Ascending aorta (tissue), 2 donors: ENCODE data around the gene PAFAH1B2. TPM values are rescaled to one million over a fixed set of nuclear protein-coding genes. Genes with fewer than 3 reads are reported as not detected.

Experiments
- DNase-seq, 2 donors: peaks; one replicate each; pipeline ENCODE4 v3.0.0-alpha.2; 2019; ENCODE audit warnings: low spot score in 2 of 2
- H3K27ac ChIP-seq, 2 donors: fragments of 200-600 bp; sonication (generic); one replicate each; pipeline ENCODE4 v1.5.1; 2016 to 2017; ENCODE audit warnings: mild to moderate bottlenecking in 1 of 2
- H3K27me3 ChIP-seq: fragments of 200-600 bp; sonication (generic); one replicate; pipeline ENCODE4 v1.5.1; 2017
- H3K36me3 ChIP-seq, 2 donors: fragments of 200-600 bp; sonication (generic); one replicate each; pipeline ENCODE4 v1.5.1; 2016
- H3K4me1 ChIP-seq, 2 donors: fragments of 200-600 bp; sonication (generic); one replicate each; pipeline ENCODE4 v1.5.1; 2016 to 2017; ENCODE audit warnings: mild to moderate bottlenecking in 1 of 2
- H3K4me3 ChIP-seq, 2 donors: fragments of 200-600 bp; sonication (generic); one replicate each; pipeline ENCODE4 v1.5.1; 2016 to 2017; ENCODE audit warnings: mild to moderate bottlenecking in 1 of 2
- H3K9me3 ChIP-seq, 2 donors: fragments of 200-600 bp; sonication (generic); one replicate each; pipeline ENCODE4 v1.5.1; 2016
- CTCF ChIP-seq, 3 experiments: fragments of 200-600 bp in 2 of 3; fragments of 450-650 bp in 1 of 3; sonication (generic) in 2 of 3; IDR thresholded peaks; one replicate each; pipeline ENCODE4 v1.5.1; 2016 to 2019; ENCODE audit warnings: antibody characterized with exemption in 3 of 3, mild to moderate bottlenecking in 1 of 3, moderate library complexity in 1 of 3
- intact Hi-C: fragments of 100-400 bp; cut with DNase I; formaldehyde crosslinking; loops from one replicate; pipeline ENCODE4 v1.15.1; 2023
- total RNA-seq: library from RNA; depleted of rRNA; stranded (reverse); fragments of >200 nt; gene quantifications from one replicate; pipeline ENCODE4 v1.1.0, GENCODE V29; 2016

Gene PAFAH1B2
- total RNA-seq, 1 donor from 2014 or later, result 60.7 TPM

- H3K9me3 ChIP-seq, result no peaks in the 10 kb centered on the region
- H3K4me1 ChIP-seq, result peaks cover 0 to 9% of the 10 kb centered on the region in 2 donors
- no peaks in the 10 kb centered on the region for H3K27me3 ChIP-seq
- H3K4me3 ChIP-seq, result no peak overlapping the region
- no peak for TF ChIP-seq CTCF (IDR thresholded peaks at IDR 0.05)
- peaks cover 42 to 65% of the 10 kb centered on the region in 2 donors for H3K36me3 ChIP-seq
- intact Hi-C loops, result no loop called here
- DNase-seq, result no peak
- no peak overlapping the region for H3K27ac ChIP-seq
Observed at GRCh38 chr11:117194267-117194666, 50.2 kb downstream of the PAFAH1B2 start.

GRCh38 chr11:117195258-117195657 lies 51.2 kb downstream of the PAFAH1B2 start:
- H3K36me3 ChIP-seq, result peaks cover 32 to 64% of the 10 kb centered on the region in 2 donors
- no peak overlapping the region for H3K27ac ChIP-seq
- no peak for DNase-seq
- peaks cover 0 to 9% of the 10 kb centered on the region in 2 donors for H3K4me1 ChIP-seq
- no peaks in the 10 kb centered on the region for H3K27me3 ChIP-seq
- intact Hi-C loops, result no loop called here
- no peak for TF ChIP-seq CTCF (IDR thresholded peaks at IDR 0.05)
- no peak overlapping the region for H3K4me3 ChIP-seq
- no peaks in the 10 kb centered on the region for H3K9me3 ChIP-seq

- H3K36me3 ChIP-seq, result peaks cover 28 to 64% of the 10 kb centered on the region in 2 donors
- DNase-seq, result no peak
- TF ChIP-seq CTCF (IDR thresholded peaks at IDR 0.05), result no peak
- H3K27me3 ChIP-seq, result no peaks in the 10 kb centered on the region
- H3K27ac ChIP-seq, result peak overlapping the region in 1 of 2 donors; percentile 98
- intact Hi-C loops, result no loop called here
- peaks cover 0 to 9% of the 10 kb centered on the region in 2 donors for H3K4me1 ChIP-seq
- H3K9me3 ChIP-seq, result no peaks in the 10 kb centered on the region
- no peak overlapping the region for H3K4me3 ChIP-seq
Observed at GRCh38 chr11:117195761-117196160, 51.7 kb downstream of the PAFAH1B2 start.

GRCh38 chr11:117197006-117197405 lies 52.9 kb downstream of the PAFAH1B2 start:
- peaks cover 39 to 68% of the 10 kb centered on the region in 2 donors for H3K36me3 ChIP-seq
- no peaks in the 10 kb centered on the region for H3K27me3 ChIP-seq
- TF ChIP-seq CTCF (IDR thresholded peaks at IDR 0.05), result no peak
- peaks cover 0 to 9% of the 10 kb centered on the region in 2 donors for H3K4me1 ChIP-seq
- H3K9me3 ChIP-seq, result no peaks in the 10 kb centered on the region
- peak overlapping the region; percentile 96 to 98 for H3K27ac ChIP-seq
- no peak overlapping the region for H3K4me3 ChIP-seq
- no peak for DNase-seq
- intact Hi-C loops, result no loop called here

- Histone ChIP-seq H3K27me3 (no peaks in the 10 kb centered on the region), H3K36me3 (peaks cover 39 to 68% of the 10 kb centered on the region in 2 donors), H3K4me1 (peaks cover 0 to 9% of the 10 kb centered on the region in 2 donors), H3K4me3 (peak overlapping the region; percentile 68 to 97), H3K9me3 (no peaks in the 10 kb centered on the region), H3K27ac (peak overlapping the region; percentile 96 to 98)
- TF ChIP-seq CTCF (IDR thresholded peaks at IDR 0.05), result peak; percentile 78 to 88 (median 85)
- intact Hi-C loops, result loop anchor here (1.0 kb wide), 1 partner anchor 29 kb away; no protein-coding TSS in a partner anchor
- DNase-seq, result peak in 1 of 2 donors; percentile 93
Observed at GRCh38 chr11:117197516-117198456, 53.7 kb downstream of the PAFAH1B2 start.
